ENCODE results near the gene CFAP410. TPM values are rescaled to one million over a fixed set of nuclear protein-coding genes. Genes with fewer than 3 reads are reported as not detected.

CFAP410 gene
- 25.6 TPM for total RNA-seq

GRCh38 chr21:44338971-44339910 lies at the start of gene CFAP410:
Gene CFAP410 (minus strand): TSS chr21:44339390. CDS start chr21:44339194, 196 bp downstream.

DNA sequence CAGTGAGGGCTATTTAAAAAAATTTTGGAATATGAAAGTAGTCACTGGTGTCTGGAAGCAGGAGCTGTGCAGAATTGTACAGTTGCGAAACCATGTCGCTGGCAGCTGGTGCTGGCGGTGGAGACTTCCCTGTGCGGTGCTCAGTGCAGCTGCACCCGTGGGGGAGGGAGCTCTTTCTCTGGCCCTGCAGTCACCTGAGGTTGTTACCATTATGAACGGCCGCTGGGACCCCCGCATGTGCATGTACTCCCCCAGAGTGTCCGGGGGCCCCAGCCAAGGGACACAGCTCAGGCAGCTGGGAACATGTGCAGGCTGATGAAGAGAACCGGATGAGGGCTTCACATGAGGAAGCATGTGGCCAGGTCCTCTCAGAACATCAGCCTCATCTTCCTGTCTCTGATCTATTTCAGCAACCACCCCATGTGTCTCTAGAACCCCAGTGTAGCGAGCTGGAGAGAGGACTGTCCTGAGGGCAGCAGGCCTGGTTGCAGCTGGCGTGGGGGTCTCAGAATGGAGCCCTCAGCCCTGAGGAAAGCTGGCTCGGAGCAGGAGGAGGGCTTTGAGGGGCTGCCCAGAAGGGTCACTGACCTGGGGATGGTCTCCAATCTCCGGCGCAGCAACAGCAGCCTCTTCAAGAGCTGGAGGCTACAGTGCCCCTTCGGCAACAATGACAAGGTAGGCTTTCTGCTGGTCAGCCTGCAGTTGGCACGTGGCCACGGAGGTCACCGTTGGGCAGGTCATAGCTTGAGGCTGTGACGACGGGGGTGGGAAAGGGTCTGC lies 14.2 kb upstream of the CFAP410 start, which contains the start of gene TRPM2:
TSS of gene TRPM2 (plus strand) at position 431 of the 780 bp plus-strand sequence. CDS start at position 511, 80 bp downstream.

GRCh38 chr21:44299458-44300261 lies 39.5 kb downstream of the CFAP410 start, which contains the start of gene PFKL:
Gene PFKL (plus strand): TSS chr21:44300053. CDS start chr21:44300106, 53 bp downstream.

GRCh38 chr21:44285138-44285992 lies 53.8 kb downstream of the CFAP410 start, which contains the start of gene AIRE:
Gene AIRE (plus strand): TSS chr21:44285876. CDS start chr21:44286007, 131 bp downstream.

Other genes with a start within 250 kb of the CFAP410 start
- 13.7 TPM for gene PWP2, start 232.0 kb downstream of the CFAP410 start, total RNA-seq
- gene GATD3, start 205.7 kb downstream of the CFAP410 start, total RNA-seq, result 46.9 TPM
- 1.6 TPM for gene ICOSLG, start 98.4 kb downstream of the CFAP410 start, total RNA-seq
- gene DNMT3L, start 77.5 kb downstream of the CFAP410 start, total RNA-seq, result 0.27 TPM
- 0.27 TPM for gene AIRE, start 53.5 kb downstream of the CFAP410 start, total RNA-seq
- 162 TPM for gene PFKL, start 39.3 kb downstream of the CFAP410 start, total RNA-seq
- 3.0 TPM for gene TRPM2, start 14.2 kb upstream of the CFAP410 start, total RNA-seq
- 3.4 TPM for gene LRRC3, start 116.1 kb upstream of the CFAP410 start, total RNA-seq
- not detected for gene KRTAP10-1, start 200.8 kb upstream of the CFAP410 start, total RNA-seq
- gene KRTAP10-2, start 212.1 kb upstream of the CFAP410 start, total RNA-seq, result not detected
- gene KRTAP10-3, start 219.4 kb upstream of the CFAP410 start, total RNA-seq, result not detected
- gene KRTAP10-4, start 234.3 kb upstream of the CFAP410 start, total RNA-seq, result not detected
- gene KRTAP10-5, start 241.2 kb upstream of the CFAP410 start, total RNA-seq, result not detected

Data from camera-type eye (tissue), 1 donor.